HFFc6 (cell line): ENCODE data around the gene SLC24A4. TPM values are rescaled to one million over a fixed set of nuclear protein-coding genes. Genes with fewer than 3 reads are reported as not detected.

Source experiments
- DNase-seq: peaks from one replicate; pipeline ENCODE4 v3.0.0-alpha.2; 2018
- H3K27ac Mint-ChIP-seq: 2 replicates; pipeline ENCODE4 v1.8.0; 2020; ENCODE audit warnings: mild to moderate bottlenecking, mixed read lengths
- H3K27me3 Mint-ChIP-seq: 2 replicates; pipeline ENCODE4 v1.8.0; 2021; ENCODE audit warnings: mild to moderate bottlenecking, moderate library complexity, mixed read lengths; ENCODE audit not compliant: insufficient read depth
- H3K36me3 Mint-ChIP-seq: 2 replicates; pipeline ENCODE4 v1.8.0; 2021; ENCODE audit warnings: low read depth, mixed read lengths
- H3K4me1 Mint-ChIP-seq: 2 replicates; pipeline ENCODE4 v1.8.0; 2020; ENCODE audit warnings: low read depth, mixed read lengths
- H3K4me3 Mint-ChIP-seq: 2 replicates; pipeline ENCODE4 v1.8.0; 2020; ENCODE audit warnings: mild to moderate bottlenecking, moderate library complexity, mixed read lengths
- H3K9me3 Mint-ChIP-seq: 2 replicates; pipeline ENCODE4 v1.8.0; 2020; ENCODE audit warnings: mild to moderate bottlenecking, mixed read lengths
- CTCF ChIP-seq: fragments of 200-600 bp; sonication (generic); IDR thresholded peaks from 2 replicates; pipeline ENCODE4 v1.5.0; 2021; ENCODE audit warnings: antibody characterized with exemption, mild to moderate bottlenecking
- total RNA-seq, 6 experiments: library from RNA; stranded (reverse); fragmentation: NEBNext Ultra II Directional; extraction: Animal tissue kit (Norgen Biotek cat#: 25700); gene quantifications; 2 replicates in 1 of 6; 3 replicates in 5 of 6; pipeline ENCODE4 v1.2.3, GENCODE V29; 2021

Gene SLC24A4
- total RNA-seq, 6 experiments from 2014 or later = not detected

GRCh38 chr14:92409043-92409442, 86.1 kb downstream of the SLC24A4 start:
- Mint-ChIP-seq H3K27ac (no peak overlapping the region; the same call in 1 of the 2 replicates), H3K4me3 (no peak overlapping the region), H3K36me3 (no peaks in the 10 kb centered on the region), H3K9me3 (no peaks in the 10 kb centered on the region), H3K4me1 (peaks cover 37% of the 10 kb centered on the region), H3K27me3 (peaks cover 14% of the 10 kb centered on the region)
- no peak for DNase-seq
- TF ChIP-seq CTCF = no peak

- peaks cover 37% of the 10 kb centered on the region for H3K4me1 Mint-ChIP-seq
These were observed 88.2 kb downstream of the SLC24A4 start for GRCh38 chr14:92411135-92411534.

GRCh38 chr14:92411941-92412340, 89.0 kb downstream of the SLC24A4 start:
- Mint-ChIP-seq H3K4me1 (peaks cover 37% of the 10 kb centered on the region), H3K27me3 (peaks cover 19% of the 10 kb centered on the region), H3K9me3 (no peaks in the 10 kb centered on the region), H3K4me3 (no peak overlapping the region), H3K27ac (no peak overlapping the region), H3K36me3 (no peaks in the 10 kb centered on the region)
- no peak for TF ChIP-seq CTCF
- no peak for DNase-seq

More at GRCh38 chr14:92411135-92411534, 88.2 kb downstream of the SLC24A4 start:
- peaks cover 18% of the 10 kb centered on the region for H3K27me3 Mint-ChIP-seq
- H3K9me3 Mint-ChIP-seq = no peaks in the 10 kb centered on the region
- no peaks in the 10 kb centered on the region for H3K36me3 Mint-ChIP-seq
- TF ChIP-seq CTCF = no peak
- DNase-seq = no peak
- no peak overlapping the region for H3K27ac Mint-ChIP-seq
- H3K4me3 Mint-ChIP-seq = no peak overlapping the region

- DNase-seq = peak; percentile 12
- Mint-ChIP-seq H3K27me3 (peaks cover 19% of the 10 kb centered on the region), H3K4me1 (peaks cover 31% of the 10 kb centered on the region), H3K36me3 (no peaks in the 10 kb centered on the region), H3K27ac (no peak overlapping the region), H3K9me3 (no peaks in the 10 kb centered on the region), H3K4me3 (no peak overlapping the region)
- TF ChIP-seq CTCF = no peak
These were observed 89.9 kb downstream of the SLC24A4 start for GRCh38 chr14:92412912-92413311.

- H3K27me3 Mint-ChIP-seq = peaks cover 22% of the 10 kb centered on the region
- no peaks in the 10 kb centered on the region for H3K36me3 Mint-ChIP-seq
- no peak for TF ChIP-seq CTCF
- H3K4me3 Mint-ChIP-seq = peak overlapping the region; percentile 27
- H3K9me3 Mint-ChIP-seq = no peaks in the 10 kb centered on the region
- no peak overlapping the region for H3K27ac Mint-ChIP-seq
- H3K4me1 Mint-ChIP-seq = peaks cover 26% of the 10 kb centered on the region
- no peak for DNase-seq
These were observed 90.4 kb downstream of the SLC24A4 start for GRCh38 chr14:92413379-92413778.
